Transverse colon (tissue), 4 donors: ENCODE measurements around the gene TRRAP. TPM values are rescaled to one million over a fixed set of nuclear protein-coding genes. Genes with fewer than 3 reads are reported as not detected.

Source experiments
- DNase-seq: peaks from one replicate; pipeline ENCODE4 v3.0.0-alpha.2; 2019
- H3K27ac ChIP-seq, 4 donors: fragments of 200-600 bp; sonication (generic); 2 replicates each; pipeline ENCODE4 v1.5.1; 2016 to 2018; ENCODE audit warnings: inconsistent platforms in 4 of 4
- H3K27me3 ChIP-seq: fragments of 200-600 bp; sonication (generic); 2 replicates; pipeline ENCODE4 v1.5.1; 2017; ENCODE audit warnings: inconsistent platforms
- H3K36me3 ChIP-seq, 4 donors: fragments of 200-600 bp; sonication (generic); 2 replicates each; pipeline ENCODE4 v1.5.1; 2017 to 2019; ENCODE audit warnings: inconsistent platforms in 4 of 4
- H3K4me1 ChIP-seq, 4 donors: fragments of 200-600 bp; sonication (generic); 2 replicates each; pipeline ENCODE4 v1.5.1; 2017 to 2020; ENCODE audit warnings: inconsistent platforms in 4 of 4
- H3K4me3 ChIP-seq, 4 donors: fragments of 200-600 bp; sonication (generic); 1 replicate in 1 of 4; 2 replicates in 3 of 4; pipeline versions ENCODE4 v1.5.1 to v1.6.1; 2017 to 2019; ENCODE audit warnings: inconsistent platforms in 4 of 4
- H3K9me3 ChIP-seq, 2 donors: fragments of 200-600 bp; sonication (generic); 2 replicates each; pipeline ENCODE4 v1.5.1; 2017 to 2019; ENCODE audit warnings: inconsistent platforms in 2 of 2
- EP300 ChIP-seq: sonication (generic); formaldehyde crosslinking; IDR thresholded peaks from one replicate; pipeline ENCODE4 v1.6.1; 2017; ENCODE audit warnings: antibody characterized with exemption, low read depth
- POLR2A ChIP-seq: fragments of 450-650 bp; IDR thresholded peaks from one replicate; pipeline ENCODE4 v1.6.1; 2016; ENCODE audit warnings: antibody characterized with exemption, mild to moderate bottlenecking, moderate library complexity
- POLR2AphosphoS5 ChIP-seq, 3 donors: sonication (generic); formaldehyde crosslinking; IDR thresholded peaks; one replicate each; pipeline ENCODE4 v1.6.1; 2016; ENCODE audit warnings: antibody characterized with exemption in 3 of 3
- WGBS, 2 donors: methylation state at CpG; one replicate each; pipeline ENCODE4 v1.1.5; 2018; ENCODE audit warnings: low coverage in 1 of 2; 5-methylcytosine and 5-hydroxymethylcytosine counted together
- in situ Hi-C, 4 donors: fragments of 200-750 bp; cut with MboI; loops; one replicate each; pipeline versions ENCODE4 v1.15.0 to v1.15.1; 2017; ENCODE audit warnings: low sequenced_read_pairs in 3 of 4, low pct_ligation_motif_present in 1 of 4, low pct_unique_long_range_greater_than_20kb in 1 of 4
- intact Hi-C: fragments of 100-400 bp; cut with DNase I; formaldehyde crosslinking; loops from one replicate; pipeline ENCODE4 v1.15.1; 2023; ENCODE audit warnings: low total_unique reads
- total RNA-seq, 4 donors: library from RNA; depleted of rRNA; stranded (reverse); fragments of >200 nt; gene quantifications; one replicate each; pipeline ENCODE4 v1.1.0, GENCODE V29; 2016
- TF ChIP-seq, protein P1 (sequence below), 5 experiments: fragments of 200-600 bp in 3 of 5; fragments of 450-650 bp in 2 of 5; sonication (generic) in 3 of 5; IDR thresholded peaks; 1 replicate in 2 of 5; 2 replicates in 3 of 5; pipeline ENCODE4 v1.5.1; 2016 to 2017; ENCODE audit warnings: antibody characterized with exemption in 5 of 5, inconsistent platforms in 3 of 5, mild to moderate bottlenecking in 2 of 5, moderate library complexity in 1 of 5

TRRAP gene
- total RNA-seq, 4 donors from 2014 or later, result 27.3 to 73.3 (median 38.0) TPM

DNA sequence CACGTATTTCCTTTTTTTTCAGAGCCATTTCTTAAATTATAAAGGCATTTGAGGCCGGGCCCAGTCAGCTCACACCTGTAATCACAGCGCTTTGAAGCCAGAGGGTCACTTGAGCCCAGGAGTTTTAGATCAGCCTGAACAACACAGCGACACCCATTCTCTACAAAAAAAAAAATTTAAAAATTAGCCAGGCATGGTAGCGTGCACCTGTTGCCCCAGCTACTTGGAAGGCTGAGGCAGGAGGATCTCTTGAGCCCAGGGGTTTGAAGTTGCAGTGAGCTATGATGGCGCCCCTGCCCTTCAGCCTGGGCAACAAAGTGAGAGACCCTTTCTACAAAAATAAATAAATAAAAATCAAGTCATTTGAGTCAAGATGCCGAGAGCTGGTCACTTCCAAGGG is 11.6 kb upstream of the TRRAP start:
- Histone ChIP-seq H3K4me3 (no peak overlapping the region), H3K27ac (no peak overlapping the region), H3K9me3 (no peaks in the 10 kb centered on the region), H3K36me3 (no peaks in the 10 kb centered on the region), H3K27me3 (peaks cover 50% of the 10 kb centered on the region), H3K4me1 (peaks cover 0 to 15% (median 7%) of the 10 kb centered on the region in 4 donors)
- in situ Hi-C loops, result no loop called here
- 78 to 81% methylated on average over 7 of the region's 7 CpGs for WGBS, 2 donors
- TF ChIP-seq POLR2A (no peak), POLR2AphosphoS5 (IDR thresholded peaks at IDR 0.05) (no peak), EP300 (no peak)
- TF ChIP-seq, protein P1, sequence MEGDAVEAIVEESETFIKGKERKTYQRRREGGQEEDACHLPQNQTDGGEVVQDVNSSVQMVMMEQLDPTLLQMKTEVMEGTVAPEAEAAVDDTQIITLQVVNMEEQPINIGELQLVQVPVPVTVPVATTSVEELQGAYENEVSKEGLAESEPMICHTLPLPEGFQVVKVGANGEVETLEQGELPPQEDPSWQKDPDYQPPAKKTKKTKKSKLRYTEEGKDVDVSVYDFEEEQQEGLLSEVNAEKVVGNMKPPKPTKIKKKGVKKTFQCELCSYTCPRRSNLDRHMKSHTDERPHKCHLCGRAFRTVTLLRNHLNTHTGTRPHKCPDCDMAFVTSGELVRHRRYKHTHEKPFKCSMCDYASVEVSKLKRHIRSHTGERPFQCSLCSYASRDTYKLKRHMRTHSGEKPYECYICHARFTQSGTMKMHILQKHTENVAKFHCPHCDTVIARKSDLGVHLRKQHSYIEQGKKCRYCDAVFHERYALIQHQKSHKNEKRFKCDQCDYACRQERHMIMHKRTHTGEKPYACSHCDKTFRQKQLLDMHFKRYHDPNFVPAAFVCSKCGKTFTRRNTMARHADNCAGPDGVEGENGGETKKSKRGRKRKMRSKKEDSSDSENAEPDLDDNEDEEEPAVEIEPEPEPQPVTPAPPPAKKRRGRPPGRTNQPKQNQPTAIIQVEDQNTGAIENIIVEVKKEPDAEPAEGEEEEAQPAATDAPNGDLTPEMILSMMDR (IDR thresholded peaks at IDR 0.05), result no peak
- DNase-seq, result no peak
- intact Hi-C loops, result no loop called here

DNA sequence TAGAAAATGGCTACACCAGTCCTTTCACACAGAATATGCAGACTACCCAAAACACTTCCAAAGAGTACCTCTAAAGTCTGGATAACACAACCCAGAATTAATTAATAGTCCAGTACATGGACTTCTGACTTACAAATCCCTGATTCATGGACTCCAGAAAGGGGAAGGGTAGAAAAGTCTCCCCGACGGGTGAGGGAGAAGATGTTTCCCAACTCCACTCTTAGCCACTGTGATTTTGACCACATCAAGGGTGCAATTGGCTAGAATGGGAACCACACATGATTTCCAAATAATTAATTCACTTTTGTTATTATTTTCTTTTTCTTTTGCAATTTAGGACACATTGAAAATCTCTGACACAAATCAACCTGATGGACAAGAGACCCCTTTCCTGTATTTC is 9.9 kb upstream of the TRRAP start:
- no peak for DNase-seq
- no peaks in the 10 kb centered on the region for H3K36me3 ChIP-seq
- H3K27ac ChIP-seq, result no peak overlapping the region
- in situ Hi-C loops (no loop called here), intact Hi-C loops (no loop called here)
- TF ChIP-seq, protein P1 (IDR thresholded peaks at IDR 0.05), result no peak
- TF ChIP-seq POLR2A (no peak), POLR2AphosphoS5 (IDR thresholded peaks at IDR 0.05) (no peak), EP300 (no peak)
- H3K4me3 ChIP-seq, result no peak overlapping the region
- H3K4me1 ChIP-seq, result peaks cover 0 to 15% (median 7%) of the 10 kb centered on the region in 4 donors
- H3K9me3 ChIP-seq, result no peaks in the 10 kb centered on the region
- WGBS, 2 donors, result 62 to 64% methylated on average over 2 of the region's 2 CpGs
- H3K27me3 ChIP-seq, result peaks cover 51% of the 10 kb centered on the region

DNA sequence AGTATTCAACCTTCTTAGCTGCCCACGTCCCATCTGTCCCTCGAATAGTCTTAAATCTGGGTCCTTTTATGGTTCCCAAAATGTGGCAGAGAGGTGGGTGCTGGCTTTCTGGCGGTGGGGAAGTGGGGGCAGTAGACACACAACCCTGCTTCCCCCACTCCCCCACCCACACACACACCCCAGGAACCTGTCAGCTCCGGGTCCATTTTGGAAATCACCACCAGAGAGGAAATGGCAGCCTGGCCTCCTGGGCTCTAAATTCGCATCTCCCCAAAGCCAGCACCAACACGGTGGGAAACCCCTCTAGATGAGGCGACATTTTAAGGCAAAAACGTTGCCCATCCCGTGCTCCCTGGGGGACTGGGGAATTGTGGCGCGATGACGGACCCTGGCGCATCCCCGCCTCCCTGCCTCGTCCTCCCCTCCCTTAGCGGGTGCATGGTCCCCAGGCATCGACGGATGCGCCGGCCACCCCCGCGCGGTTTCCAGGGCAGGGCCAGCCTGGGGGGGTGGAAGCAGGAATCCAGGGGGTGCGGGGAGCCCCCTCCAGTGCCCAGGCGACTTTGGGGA is 9.2 kb upstream of the TRRAP start:
- TF ChIP-seq, protein P1 (IDR thresholded peaks at IDR 0.05), result no peak
- TF ChIP-seq EP300, result no peak
- intact Hi-C loops, result no loop called here
- H3K27ac ChIP-seq, result no peak overlapping the region
- peak overlapping the region in 2 of 4 donors; percentile 22 to 50 for H3K4me3 ChIP-seq
- peaks cover 0 to 15% (median 7%) of the 10 kb centered on the region in 4 donors for H3K4me1 ChIP-seq
- in situ Hi-C loops, result no loop called here
- WGBS, 2 donors, result 16 to 67% methylated on average over 2 to 22 of the region's 25 CpGs
- no peaks in the 10 kb centered on the region for H3K9me3 ChIP-seq
- no peak for DNase-seq
- peaks cover 51% of the 10 kb centered on the region for H3K27me3 ChIP-seq
- no peaks in the 10 kb centered on the region for H3K36me3 ChIP-seq

DNA sequence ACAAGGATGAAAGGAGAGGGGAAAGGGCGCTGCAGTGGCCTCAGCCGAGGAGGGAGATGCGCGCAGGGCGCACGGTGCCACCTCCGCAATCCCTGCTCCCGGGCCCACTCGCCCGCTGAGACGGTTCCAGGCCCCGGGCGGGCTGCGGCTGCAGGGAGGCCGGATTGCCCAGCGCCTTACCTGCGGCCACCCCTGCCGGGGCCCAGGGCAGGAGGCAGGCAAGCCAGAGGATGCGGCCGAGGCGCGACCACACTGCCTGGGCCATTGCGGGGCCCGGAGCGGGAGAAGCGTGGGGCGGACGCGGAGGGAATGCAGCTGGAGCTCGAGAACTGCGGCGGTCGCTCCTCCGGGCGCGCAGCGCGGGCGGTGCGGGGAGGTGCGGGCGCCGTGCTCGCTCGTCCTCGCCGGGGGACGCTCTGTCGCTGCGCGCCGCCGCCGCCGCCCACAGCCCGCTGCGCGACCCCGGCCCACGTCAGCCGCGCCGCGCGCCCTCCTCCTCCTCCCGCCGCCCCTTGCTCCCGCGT is 8.7 kb upstream of the TRRAP start, which contains the start of gene TMEM130:
TSS of gene TMEM130 (minus strand) at position 418 of the 524 bp plus-strand sequence. CDS start at position 265, 153 bp downstream.
- H3K27me3 ChIP-seq, result peaks cover 51% of the 10 kb centered on the region
- no peak for TF ChIP-seq POLR2AphosphoS5 (IDR thresholded peaks at IDR 0.05)
- TF ChIP-seq, protein P1 (IDR thresholded peaks at IDR 0.05), result no peak
- no peak for TF ChIP-seq POLR2A
- no peak for TF ChIP-seq EP300
- H3K36me3 ChIP-seq, result no peaks in the 10 kb centered on the region
- intact Hi-C loops, result no loop called here
- in situ Hi-C loops, result no loop called here
- no peak for DNase-seq
- H3K27ac ChIP-seq, result no peak within 1 kb of the TSS
- H3K9me3 ChIP-seq, result no peaks in the 10 kb centered on the region
- peaks cover 0 to 15% (median 7%) of the 10 kb centered on the region in 4 donors for H3K4me1 ChIP-seq
- H3K4me3 ChIP-seq, result peak within 1 kb of the TSS in 3 of 4 donors; percentile 7 to 50 (median 22)
- 5% methylated on average over 25 of the region's 69 CpGs; no CpG with 5 or more reads in 1 of the 2 donors for WGBS, 2 donors
